Esophagus (tissue), 2 donors: ENCODE measurements around the gene IQSEC1. TPM values are rescaled to one million over a fixed set of nuclear protein-coding genes. Genes with fewer than 3 reads are reported as not detected.

ENCODE experiments used
- H3K27ac ChIP-seq, 2 donors: one replicate each; pipeline ENCODE4 v1.5.1; 2013; ENCODE audit warnings: low read depth in 2 of 2, mild to moderate bottlenecking in 2 of 2, inconsistent platforms in 1 of 2, low read length in 1 of 2, moderate library complexity in 1 of 2
- H3K27me3 ChIP-seq, 2 donors: one replicate each; pipeline ENCODE4 v1.6.1; 2013; ENCODE audit warnings: low read length in 2 of 2, control low read depth in 1 of 2, mild to moderate bottlenecking in 1 of 2; ENCODE audit not compliant: insufficient read depth in 2 of 2, control insufficient read depth in 1 of 2
- H3K36me3 ChIP-seq, 2 donors: one replicate each; pipeline ENCODE4 v1.6.1; 2013; ENCODE audit warnings: low read length in 1 of 2; ENCODE audit not compliant: control insufficient read depth in 2 of 2, insufficient read depth in 2 of 2
- H3K4me1 ChIP-seq, 2 donors: one replicate each; pipeline ENCODE4 v1.6.1; 2013; ENCODE audit warnings: low read length in 1 of 2; ENCODE audit not compliant: control insufficient read depth in 2 of 2, insufficient read depth in 2 of 2
- H3K4me3 ChIP-seq, 2 donors: one replicate each; pipeline ENCODE4 v1.5.1; 2013; ENCODE audit warnings: low read length in 2 of 2, mild to moderate bottlenecking in 2 of 2, low read depth in 1 of 2, moderate library complexity in 1 of 2
- H3K9me3 ChIP-seq, 2 donors: one replicate each; pipeline ENCODE4 v1.6.1; 2013; ENCODE audit warnings: mild to moderate bottlenecking in 2 of 2, low read depth in 1 of 2, low read length in 1 of 2, moderate library complexity in 1 of 2; ENCODE audit not compliant: control insufficient read depth in 2 of 2, insufficient read depth in 1 of 2
- WGBS, 2 donors: extraction: QIAGEN DNeasy Blood & Tissue Kit; methylation state at CpG; one replicate each; pipeline ENCODE4 v1.1.7; 2013; 5-methylcytosine and 5-hydroxymethylcytosine counted together
- polyA plus RNA-seq, 2 donors: library from polyadenylated mRNA; stranded (reverse); fragments of 200-250 nt; gene quantifications; one replicate each; pipeline ENCODE4 v1.2.3, GENCODE V29; 2013
- donor health status: healthy with polysubstance abuse.
- donor health status: Bipolar disorder and iron deficiency.

The IQSEC1 gene
- polyA plus RNA-seq, 2 donors: 4.1 to 5.2 TPM

DNA sequence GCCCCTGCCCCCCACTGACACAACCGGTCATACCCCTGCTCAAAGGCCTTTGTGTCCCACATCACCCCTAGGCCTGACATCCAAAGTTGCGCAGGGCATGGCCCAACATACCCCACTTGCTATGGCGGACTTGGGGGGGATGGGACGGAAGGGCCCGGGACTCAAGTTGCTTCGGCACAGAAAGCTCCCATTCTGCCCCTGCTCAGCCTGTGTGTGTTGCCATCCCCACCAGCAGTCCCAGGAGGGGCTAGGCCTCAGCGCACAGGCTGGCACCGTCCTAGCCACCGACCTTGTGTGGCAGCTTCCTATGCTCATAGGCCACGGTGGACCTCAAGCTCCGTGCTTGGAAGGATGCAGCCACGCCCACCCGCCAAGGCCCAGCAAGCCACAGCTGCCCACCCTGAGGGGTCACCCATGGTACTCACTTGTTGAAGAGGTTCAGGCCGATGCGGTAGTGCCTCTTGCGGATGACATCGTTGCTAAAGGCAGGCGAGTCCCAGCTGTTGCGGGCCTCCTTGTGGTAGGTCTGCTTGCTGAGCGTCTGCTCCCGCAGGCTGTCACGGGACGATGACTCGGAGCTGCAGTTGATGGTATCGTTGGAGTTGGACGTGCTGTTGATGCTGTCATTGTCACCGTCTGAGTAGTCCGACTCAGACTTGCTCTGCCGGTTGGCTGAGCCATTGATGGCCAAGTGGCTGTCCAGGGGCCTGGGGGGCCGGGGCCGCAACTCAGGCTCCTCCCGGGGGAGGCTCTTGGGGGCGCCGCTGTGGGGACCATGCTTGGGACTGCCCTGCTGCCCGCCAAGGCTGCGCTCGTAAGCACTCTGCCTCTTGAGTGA is 138.0 kb downstream of the IQSEC1 start:
- Histone ChIP-seq H3K27me3 (no peaks in the 10 kb centered on the region), H3K36me3 (peaks cover 0 to 29% of the 10 kb centered on the region in 2 donors), H3K4me1 (peaks cover 4 to 32% of the 10 kb centered on the region in 2 donors), H3K27ac (no peak overlapping the region), H3K9me3 (no peaks in the 10 kb centered on the region), H3K4me3 (no peak overlapping the region)
- 93 to 94% methylated on average over 37 of the region's 37 CpGs for WGBS, 2 donors

DNA sequence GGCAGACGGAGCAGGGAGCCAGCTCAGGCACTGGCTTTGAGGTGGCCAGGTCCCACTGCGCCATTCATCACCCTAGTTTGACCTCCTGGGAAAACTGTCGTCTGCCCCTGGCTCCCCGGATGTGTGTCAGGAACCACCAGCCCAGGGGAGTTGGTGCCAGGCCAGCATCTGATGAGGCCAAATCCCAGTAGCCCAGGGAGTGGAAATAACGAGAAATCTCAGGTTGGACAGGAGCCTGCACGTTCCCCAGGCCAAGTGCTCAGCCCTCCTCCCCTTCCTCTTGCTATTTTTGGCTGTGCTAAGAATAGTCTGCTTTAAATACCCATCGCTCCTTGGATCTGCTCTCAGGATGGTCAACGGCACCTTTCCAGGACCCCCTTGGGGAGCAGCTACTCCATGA is 138.8 kb downstream of the IQSEC1 start:
- no peaks in the 10 kb centered on the region for H3K27me3 ChIP-seq
- H3K27ac ChIP-seq: peak overlapping the region in 1 of 2 donors; percentile 29
- H3K9me3 ChIP-seq: no peaks in the 10 kb centered on the region
- H3K4me3 ChIP-seq: no peak overlapping the region
- H3K36me3 ChIP-seq: peaks cover 0 to 29% of the 10 kb centered on the region in 2 donors
- 41 to 43% methylated on average over 8 of the region's 8 CpGs for WGBS, 2 donors
- peaks cover 4 to 32% of the 10 kb centered on the region in 2 donors for H3K4me1 ChIP-seq

DNA sequence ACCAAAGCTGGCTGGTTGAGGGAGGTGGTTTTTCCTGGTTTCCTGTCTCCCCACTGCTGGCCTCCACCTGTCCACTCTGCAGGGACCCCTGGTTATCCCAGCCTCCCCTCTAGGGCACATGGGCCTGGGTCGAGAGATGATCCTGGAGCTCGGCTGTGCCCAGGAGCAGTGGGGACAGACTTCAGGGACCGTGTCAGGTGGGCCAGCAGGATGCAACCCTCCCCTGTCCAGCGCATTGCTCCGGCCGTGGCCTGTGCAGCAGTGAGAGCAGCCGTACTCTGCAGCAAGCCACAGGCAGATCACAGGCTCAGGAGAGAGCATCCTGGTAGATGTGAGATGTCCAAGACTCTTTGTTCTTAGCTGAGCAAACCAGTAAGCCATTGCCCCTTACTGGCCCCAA is 139.3 kb downstream of the IQSEC1 start:
- H3K27ac ChIP-seq: no peak overlapping the region
- H3K27me3 ChIP-seq: no peaks in the 10 kb centered on the region
- WGBS, 2 donors: 88 to 92% methylated on average over 7 of the region's 7 CpGs
- H3K4me1 ChIP-seq: peaks cover 4 to 32% of the 10 kb centered on the region in 2 donors
- no peak overlapping the region for H3K4me3 ChIP-seq
- no peaks in the 10 kb centered on the region for H3K9me3 ChIP-seq
- H3K36me3 ChIP-seq: peaks cover 0 to 32% of the 10 kb centered on the region in 2 donors

DNA sequence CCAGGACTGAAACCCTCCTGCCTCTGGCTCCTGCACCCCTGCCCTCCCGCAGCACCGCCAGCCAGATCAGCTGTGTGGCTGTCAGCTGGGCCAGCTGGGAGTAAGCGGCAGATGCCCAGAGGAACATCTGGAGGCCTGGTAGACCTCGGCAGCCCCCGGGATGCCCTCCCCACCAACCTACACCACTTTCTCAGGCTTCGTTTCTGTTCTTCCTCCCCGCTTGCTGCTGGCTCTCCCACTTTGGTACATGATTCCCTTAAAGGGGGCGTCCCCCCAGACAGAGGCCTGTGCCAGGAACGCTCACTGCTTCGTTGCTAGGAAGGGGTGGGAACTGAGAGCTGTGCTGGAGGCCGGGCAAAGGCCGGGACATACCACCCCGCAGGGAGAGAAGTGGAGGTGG is 140.5 kb downstream of the IQSEC1 start:
- H3K36me3 ChIP-seq: peaks cover 0 to 35% of the 10 kb centered on the region in 2 donors
- H3K27me3 ChIP-seq: no peaks in the 10 kb centered on the region
- H3K9me3 ChIP-seq: no peaks in the 10 kb centered on the region
- H3K27ac ChIP-seq: peak overlapping the region in 1 of 2 donors; percentile 44
- peaks cover 0 to 28% of the 10 kb centered on the region in 2 donors for H3K4me1 ChIP-seq
- no peak overlapping the region for H3K4me3 ChIP-seq
- WGBS, 2 donors: 73 to 79% methylated on average over 13 of the region's 13 CpGs

DNA sequence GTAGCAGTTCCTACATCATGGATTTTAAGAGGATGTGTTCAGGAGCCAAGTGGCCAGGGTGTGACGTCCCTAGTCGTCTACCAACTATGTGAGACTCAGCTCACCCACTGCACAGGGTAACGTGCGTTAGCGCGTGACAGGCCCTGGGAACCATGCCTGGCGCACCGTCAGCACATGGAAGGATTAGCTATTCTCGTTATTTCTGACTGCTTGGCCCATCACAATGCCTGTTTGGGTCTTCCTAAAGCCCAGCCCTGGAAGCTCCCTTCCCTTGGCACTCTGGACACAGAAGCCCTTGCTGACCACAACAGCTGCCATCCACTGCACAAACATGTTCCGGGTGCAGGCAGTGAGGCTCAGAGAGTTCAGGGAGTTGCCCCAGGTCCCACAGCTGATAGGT is 140.9 kb downstream of the IQSEC1 start:
- 75 to 78% methylated on average over 10 of the region's 10 CpGs for whole genome bisulfite sequencing, 2 donors
- Histone ChIP-seq H3K27ac (peak overlapping the region in 1 of 2 donors; percentile 44), H3K4me3 (no peak overlapping the region), H3K36me3 (peaks cover 0 to 35% of the 10 kb centered on the region in 2 donors), H3K4me1 (peaks cover 0 to 28% of the 10 kb centered on the region in 2 donors), H3K27me3 (no peaks in the 10 kb centered on the region), H3K9me3 (no peaks in the 10 kb centered on the region)

DNA sequence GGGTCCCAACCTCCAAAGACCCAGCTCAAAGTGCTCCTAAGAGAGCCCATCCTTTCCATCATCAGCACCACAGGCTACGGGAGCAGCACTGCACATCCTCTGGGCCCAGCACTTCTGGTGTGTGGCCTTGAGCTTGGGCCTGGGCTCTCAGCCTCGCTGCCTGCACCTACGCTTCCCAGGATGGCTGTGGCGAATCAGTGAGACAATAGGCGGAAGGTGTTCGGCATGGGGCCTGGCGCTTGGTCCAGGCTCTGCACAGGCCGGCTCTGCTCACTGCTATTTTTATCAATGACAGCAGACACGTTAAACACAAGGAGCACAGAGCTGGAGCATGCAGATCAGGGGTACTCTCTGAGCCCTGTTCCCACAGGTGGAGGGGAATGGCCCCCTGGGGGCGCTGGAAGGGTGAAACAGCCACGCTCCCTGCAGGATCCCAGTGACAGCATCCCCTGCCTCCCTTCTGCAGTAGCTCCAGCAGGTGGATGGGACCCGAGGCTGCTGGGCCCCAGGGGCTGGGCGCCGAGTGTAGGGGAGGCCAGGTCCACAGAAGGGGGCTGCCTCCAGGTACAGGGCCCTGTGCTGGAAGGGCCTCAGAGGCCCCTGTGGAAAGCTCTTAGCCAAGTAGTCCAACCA is 141.8 kb downstream of the IQSEC1 start:
- Histone ChIP-seq H3K27me3 (no peaks in the 10 kb centered on the region), H3K9me3 (no peaks in the 10 kb centered on the region), H3K36me3 (peaks cover 0 to 33% of the 10 kb centered on the region in 2 donors), H3K4me1 (peaks cover 0 to 28% of the 10 kb centered on the region in 2 donors), H3K4me3 (no peak overlapping the region), H3K27ac (no peak overlapping the region)
- WGBS, 2 donors: 80 to 83% methylated on average over 14 of the region's 14 CpGs

DNA sequence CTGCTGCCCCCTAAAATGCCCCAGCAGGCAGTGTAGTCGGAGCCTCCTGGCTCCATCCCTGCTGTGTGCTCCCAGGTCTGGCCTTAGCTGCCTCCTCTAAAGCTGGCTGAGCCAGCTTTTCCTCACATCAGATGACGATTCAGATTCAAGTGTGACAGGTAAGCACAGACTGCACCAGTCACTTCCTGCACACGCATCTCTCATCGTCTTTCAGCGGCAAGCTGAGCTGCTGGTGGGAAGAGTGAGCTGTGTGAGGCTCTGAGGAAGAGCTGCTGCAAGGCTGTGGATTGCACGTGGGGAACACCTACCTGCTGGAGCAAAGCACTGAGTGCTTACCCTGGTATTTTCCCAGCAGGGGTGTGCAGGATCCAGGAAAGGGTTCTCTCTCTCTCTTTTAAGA is 143.4 kb downstream of the IQSEC1 start:
- Histone ChIP-seq H3K27me3 (no peaks in the 10 kb centered on the region), H3K36me3 (peaks cover 0 to 24% of the 10 kb centered on the region in 2 donors), H3K4me1 (peaks cover 0 to 15% of the 10 kb centered on the region in 2 donors), H3K9me3 (no peaks in the 10 kb centered on the region), H3K27ac (no peak overlapping the region), H3K4me3 (no peak overlapping the region)
- WGBS, 2 donors: 75 to 77% methylated on average over 6 of the region's 6 CpGs

DNA sequence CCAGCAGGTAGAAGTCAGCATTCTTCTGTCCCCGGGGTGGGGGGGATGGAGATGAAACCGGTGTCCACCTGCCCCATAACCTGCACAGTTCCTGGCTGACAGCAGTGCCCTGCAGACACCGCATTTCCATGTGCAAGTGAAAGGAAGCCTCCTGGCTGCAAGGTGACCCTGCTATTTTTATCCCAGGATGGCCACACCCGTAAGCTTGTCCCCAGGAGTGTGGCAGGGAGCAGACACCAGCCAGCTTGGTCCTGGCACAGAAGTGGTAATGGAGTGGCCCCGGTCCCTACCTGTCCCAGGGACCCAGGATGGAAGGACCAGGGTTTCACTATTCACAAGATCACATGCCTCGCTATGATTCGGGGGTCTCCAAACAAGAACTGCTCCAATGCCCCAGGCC is 146.6 kb downstream of the IQSEC1 start:
- H3K4me3 ChIP-seq: no peak overlapping the region
- H3K9me3 ChIP-seq: no peaks in the 10 kb centered on the region
- H3K27me3 ChIP-seq: no peaks in the 10 kb centered on the region
- no peak overlapping the region for H3K27ac ChIP-seq
- H3K36me3 ChIP-seq: peaks cover 0 to 31% of the 10 kb centered on the region in 2 donors
- H3K4me1 ChIP-seq: peaks cover 0 to 10% of the 10 kb centered on the region in 2 donors
- 88 to 91% methylated on average over 7 of the region's 7 CpGs for WGBS, 2 donors

DNA sequence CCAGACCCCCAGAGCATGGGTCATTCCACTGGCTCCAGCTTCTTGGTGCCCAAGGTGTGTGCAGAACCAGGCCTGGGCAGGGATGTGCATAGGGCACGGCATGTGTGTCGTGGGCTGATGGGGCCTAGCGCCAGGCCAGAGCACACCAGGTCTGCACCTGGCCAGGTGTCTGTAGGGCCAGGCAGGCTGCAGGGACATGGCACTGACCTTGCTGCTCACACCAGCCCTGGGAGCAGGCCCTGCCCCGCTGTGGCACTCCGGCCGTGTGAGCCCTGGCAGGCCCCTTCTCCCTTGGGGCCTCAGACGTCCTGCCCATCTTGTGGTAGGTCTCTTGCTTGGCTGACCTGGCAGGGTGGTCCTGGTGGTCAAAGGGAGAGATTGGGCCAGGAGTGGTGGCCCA is 147.6 kb downstream of the IQSEC1 start:
- Histone ChIP-seq H3K4me3 (no peak overlapping the region), H3K9me3 (no peaks in the 10 kb centered on the region), H3K27ac (no peak overlapping the region), H3K27me3 (no peaks in the 10 kb centered on the region), H3K36me3 (peaks cover 4 to 36% of the 10 kb centered on the region in 2 donors), H3K4me1 (peaks cover 0 to 4% of the 10 kb centered on the region in 2 donors)
- WGBS, 2 donors: 86 to 91% methylated on average over 7 of the region's 7 CpGs
